HG02852 (cell line): ENCODE measurements around the gene PPARD.
"Not testable (repeated sequence)": the region's sequence is repeated elsewhere in the genome, so short reads cannot be mapped to it uniquely, and the experiment has no call there.

Experiments used
- ATAC-seq: cut with Tn5 transposase; IDR thresholded peaks from one replicate; pipeline ENCODE4 v1.9.1; 2021; ENCODE audit warnings: mild to moderate bottlenecking, moderate library complexity; ENCODE audit not compliant: unreplicated experiment

The PPARD gene

DNA sequence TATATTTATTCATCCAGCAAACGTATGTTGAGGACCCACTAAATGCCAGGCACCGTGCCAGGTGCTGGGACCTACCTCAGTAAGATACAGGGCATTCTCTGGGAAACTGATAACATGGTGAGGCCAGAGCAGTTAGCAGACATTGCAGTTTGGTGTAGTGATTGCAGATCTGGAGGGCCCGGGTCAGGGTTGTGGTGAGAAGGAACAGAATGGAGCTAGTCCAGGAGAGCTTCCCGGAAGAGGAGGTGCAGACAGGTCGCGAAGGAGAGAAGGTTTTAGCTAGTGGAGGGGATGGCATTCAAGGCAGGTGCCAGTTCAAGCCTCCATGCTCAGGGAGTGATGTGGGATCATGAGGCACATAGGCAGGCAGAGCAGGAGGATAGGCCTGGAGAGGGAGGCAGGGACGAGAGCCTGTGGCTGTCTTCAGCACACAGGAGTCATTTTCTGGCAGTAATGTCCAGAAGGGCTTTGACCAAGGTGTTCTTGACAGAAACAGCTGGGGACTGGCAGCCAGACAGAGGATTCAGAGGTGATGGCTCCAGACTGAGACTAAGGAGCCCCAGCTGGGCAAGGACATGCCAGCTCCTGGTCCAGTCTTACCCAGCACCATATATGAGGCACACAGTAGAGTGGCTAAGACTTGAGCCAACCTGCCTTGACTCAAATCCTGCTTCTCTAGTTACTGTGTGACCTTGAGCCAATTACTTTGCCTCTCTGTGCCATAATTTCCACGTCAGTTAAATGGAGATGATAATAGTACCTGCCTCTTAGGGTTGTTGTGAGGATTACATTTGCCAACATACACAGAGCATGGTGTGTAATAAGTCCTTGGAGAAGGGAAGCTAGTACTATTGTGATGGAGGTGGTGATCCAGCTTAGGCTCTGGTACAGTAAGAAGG, 61.4 kb downstream of the PPARD start:
- ATAC-seq = no peak

DNA sequence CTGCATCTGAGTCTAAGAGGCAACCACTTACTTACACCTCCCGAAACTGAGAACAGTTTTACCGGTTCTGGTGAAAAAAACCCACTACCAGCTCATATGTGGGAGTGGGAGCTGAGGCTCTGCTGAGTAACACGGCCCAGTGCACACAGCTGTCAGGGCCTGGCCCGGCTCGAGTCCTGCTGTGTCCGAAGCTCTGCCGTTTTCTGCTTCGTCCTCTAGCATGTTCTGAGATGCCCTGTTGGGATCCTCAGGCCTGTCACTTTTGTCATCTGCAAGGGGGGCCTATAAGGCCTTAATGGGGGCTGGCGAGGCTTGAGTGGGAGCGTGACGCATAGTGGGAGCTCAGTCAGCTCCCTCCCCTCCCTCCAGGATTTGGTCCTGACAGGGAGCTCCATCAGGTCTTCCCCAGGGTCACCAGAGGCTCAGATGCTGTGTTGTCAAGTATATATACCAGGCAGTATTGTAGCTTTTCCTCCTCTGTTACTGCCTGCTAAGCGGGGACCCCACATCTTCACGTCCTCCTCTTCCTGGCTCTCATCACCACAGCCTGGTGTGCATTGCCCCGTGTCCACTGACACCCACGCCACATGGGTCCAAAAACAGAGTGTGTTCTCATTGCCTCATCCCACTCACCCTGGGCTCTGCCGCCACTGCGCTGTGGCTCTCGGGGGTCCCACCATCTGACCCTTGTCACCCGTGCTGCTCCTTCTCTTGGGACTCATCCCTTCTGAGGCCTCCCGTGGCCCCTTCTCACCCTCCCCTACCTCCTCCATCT, 64.5 kb downstream of the PPARD start:
- no peak for ATAC-seq

DNA sequence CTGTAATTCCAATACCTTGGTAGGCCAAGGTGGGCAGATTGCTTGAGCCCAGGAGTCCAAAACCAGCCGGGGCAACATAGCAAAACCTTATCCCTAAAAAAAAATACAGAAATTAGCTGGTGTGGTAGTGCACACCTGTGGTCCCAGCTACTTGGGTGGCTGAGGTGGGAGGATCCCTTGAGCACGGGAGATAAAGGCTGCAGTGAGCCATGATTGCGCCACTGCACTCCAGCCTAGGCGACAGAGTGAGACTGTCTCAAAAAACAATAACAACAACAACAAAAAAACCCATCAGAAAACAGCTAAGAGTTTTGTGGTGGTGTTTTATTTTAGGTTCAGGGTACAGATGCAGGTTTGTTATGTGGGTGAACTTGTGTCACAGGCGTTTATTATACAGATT, 66.9 kb downstream of the PPARD start:
- no peak for ATAC-seq

DNA sequence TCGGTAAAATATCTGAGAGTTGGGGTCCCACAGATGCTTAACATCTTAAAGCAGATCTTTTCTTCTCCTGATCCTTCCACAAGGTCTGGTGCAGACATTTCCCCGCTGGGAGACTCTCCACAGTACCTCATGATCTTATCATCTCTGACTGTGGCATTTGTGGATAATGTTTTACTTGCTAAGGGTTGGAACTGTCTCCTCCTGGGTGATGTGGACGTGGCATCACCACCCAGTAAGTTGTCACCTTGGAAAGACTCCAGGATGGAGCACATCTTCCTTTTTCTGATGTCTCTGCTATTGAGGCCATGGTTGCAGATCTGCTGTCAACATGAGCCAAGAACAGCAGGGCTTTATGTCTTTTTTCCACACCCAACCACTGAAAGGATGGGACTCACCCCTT, 67.8 kb downstream of the PPARD start:
- no peak for ATAC-seq

GRCh38 chr6:35411066-35411465, 68.7 kb downstream of the PPARD start:
- no peak for ATAC-seq

GRCh38 chr6:35412102-35412501, 69.7 kb downstream of the PPARD start:
- ATAC-seq = no peak

GRCh38 chr6:35413911-35414310, 71.6 kb downstream of the PPARD start:
- ATAC-seq = no peak

- ATAC-seq = no peak
These were observed 72.9 kb downstream of the PPARD start for GRCh38 chr6:35415065-35415891.

DNA sequence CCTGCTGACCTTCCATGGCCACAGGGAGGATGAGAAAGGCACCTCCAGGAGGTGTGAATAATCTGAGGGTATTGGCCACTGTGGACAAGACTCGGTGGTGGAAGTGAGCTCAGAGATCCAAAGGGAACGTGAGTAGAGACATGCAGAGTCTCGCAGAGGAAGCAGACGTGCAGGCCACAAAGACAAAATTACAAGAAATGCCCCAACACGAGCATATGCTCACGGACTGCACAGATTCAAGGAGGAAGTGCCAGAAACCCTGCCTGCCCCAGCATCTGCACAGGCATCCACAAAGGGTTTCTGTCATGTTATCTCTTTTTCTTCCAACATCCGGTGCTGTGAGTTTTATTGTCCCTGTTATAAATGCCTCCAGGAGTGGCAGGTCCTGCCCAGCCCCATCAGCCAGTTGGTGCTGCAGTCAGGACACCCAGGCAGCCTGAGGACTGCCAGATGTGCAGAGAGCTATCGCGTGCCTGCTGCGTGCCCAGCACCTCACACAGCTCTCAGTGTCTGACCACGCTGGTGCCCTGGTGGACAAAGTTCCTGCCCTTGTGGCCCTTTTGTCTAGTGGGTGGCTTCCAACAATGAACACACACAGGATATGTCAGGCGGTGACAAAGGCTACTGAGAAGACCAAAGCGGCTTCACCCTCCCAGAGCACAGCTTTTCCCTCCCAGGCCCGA, 75.8 kb downstream of the PPARD start:
- ATAC-seq = no peak

DNA sequence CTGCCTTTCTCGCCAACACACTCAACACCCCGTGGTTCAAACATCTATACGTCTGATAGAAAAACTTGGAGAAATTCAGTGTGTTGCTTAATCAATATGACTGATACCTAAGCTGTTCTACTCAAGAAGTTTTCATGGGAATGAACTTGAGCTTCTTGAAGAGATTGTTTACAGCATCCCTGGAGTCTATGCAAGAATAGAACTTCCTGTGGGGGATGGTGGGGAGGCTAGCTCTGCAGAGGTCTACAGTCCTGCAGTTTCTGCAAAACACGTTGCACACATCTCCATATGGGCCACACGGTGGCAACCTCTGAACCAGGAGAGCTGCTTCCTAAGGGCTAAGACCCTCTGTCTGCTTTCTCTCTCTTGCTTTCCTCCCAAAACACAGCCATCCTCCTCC, 77.1 kb downstream of the PPARD start:
- ATAC-seq = no peak

- ATAC-seq = no peak
These were observed 77.6 kb downstream of the PPARD start for GRCh38 chr6:35419961-35420360.

DNA sequence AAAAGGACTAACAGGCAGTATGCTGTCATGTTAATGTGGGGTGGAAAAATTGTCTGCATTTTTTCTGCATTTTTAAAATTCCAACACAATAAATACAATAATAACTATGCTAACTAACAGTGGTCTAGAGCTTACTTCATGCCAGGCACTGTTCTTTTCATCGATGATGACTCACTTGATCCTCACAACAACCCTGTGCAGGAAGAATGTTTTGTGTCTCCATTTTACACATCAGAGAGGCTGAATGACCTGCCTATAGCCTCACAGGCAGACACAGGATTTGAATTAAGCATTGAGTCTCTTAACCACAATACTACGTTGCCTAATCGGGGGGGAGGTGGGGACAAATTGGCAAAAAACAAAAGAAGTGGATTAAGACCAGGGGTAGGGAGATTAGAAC, 82.9 kb downstream of the PPARD start:
- ATAC-seq = no peak

DNA sequence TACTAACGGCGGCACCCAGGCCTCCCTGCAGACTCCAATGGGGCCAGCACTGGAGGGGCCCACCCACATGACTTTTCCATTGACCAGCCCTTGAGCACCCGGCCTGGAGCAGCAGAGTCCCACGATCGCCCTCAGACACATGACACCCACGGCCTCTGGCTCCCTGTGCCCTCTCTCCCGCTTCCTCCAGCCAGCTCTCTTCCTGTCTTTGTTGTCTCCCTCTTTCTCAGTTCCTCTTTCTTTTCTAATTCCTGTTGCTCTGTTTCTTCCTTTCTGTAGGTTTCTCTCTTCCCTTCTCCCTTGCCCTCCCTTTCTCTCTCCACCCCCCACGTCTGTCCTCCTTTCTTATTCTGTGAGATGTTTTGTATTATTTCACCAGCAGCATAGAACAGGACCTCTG, 83.7 kb downstream of the PPARD start:
- ATAC-seq = no peak

- ATAC-seq = no peak
These were observed 85.1 kb downstream of the PPARD start for GRCh38 chr6:35427435-35427834.

GRCh38 chr6:35427851-35428321, 85.5 kb downstream of the PPARD start:
- no peak for ATAC-seq

GRCh38 chr6:35428421-35429149, 86.2 kb downstream of the PPARD start:
- ATAC-seq = no peak

DNA sequence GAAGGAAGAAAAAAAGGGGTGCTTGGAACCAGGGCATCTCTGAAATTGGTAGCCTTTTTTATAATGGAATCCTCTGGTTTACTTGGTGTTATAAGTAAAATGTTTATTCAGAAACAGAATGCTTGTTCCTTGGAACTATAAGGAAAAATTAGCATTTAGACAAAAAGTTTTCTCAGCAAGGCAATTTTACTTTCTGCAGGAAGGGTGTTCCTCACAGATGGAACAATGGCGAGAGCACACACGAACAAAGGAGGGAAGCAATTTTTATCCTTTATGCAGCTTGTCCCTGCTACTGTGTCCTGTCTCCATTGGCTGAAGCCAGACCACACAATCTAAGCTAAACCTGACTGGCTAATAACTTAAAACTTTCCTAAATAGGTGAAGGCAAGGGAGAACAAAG, 87.1 kb downstream of the PPARD start:
- ATAC-seq = no peak

DNA sequence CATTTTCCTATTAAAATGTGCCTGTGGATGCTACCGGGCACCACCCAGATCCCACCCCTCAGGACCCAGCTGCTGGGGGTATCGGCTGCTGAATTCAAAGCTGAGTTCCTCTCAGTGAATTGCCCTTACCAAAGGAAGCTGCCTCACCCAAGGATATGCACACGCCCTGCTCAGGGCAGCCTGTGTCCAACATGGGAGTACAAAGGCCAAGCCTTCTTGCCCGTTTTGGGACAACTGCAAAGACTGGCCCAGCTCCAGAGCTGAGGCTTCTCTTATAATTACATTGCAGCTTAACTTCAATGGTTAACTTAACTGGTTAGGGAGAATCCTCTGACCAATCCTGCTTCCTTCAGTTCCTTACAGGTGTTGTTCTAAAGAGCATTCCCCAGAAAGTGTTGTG, 89.9 kb downstream of the PPARD start:
- no peak for ATAC-seq

GRCh38 chr6:35432702-35433101, 90.3 kb downstream of the PPARD start:
- not testable (repeated sequence) for ATAC-seq
